ENCODE results near the gene PPM1M.
A peak's percentile ranks its signal among the peaks of the same experiment; 100 is the strongest.

PPM1M gene

DNA sequence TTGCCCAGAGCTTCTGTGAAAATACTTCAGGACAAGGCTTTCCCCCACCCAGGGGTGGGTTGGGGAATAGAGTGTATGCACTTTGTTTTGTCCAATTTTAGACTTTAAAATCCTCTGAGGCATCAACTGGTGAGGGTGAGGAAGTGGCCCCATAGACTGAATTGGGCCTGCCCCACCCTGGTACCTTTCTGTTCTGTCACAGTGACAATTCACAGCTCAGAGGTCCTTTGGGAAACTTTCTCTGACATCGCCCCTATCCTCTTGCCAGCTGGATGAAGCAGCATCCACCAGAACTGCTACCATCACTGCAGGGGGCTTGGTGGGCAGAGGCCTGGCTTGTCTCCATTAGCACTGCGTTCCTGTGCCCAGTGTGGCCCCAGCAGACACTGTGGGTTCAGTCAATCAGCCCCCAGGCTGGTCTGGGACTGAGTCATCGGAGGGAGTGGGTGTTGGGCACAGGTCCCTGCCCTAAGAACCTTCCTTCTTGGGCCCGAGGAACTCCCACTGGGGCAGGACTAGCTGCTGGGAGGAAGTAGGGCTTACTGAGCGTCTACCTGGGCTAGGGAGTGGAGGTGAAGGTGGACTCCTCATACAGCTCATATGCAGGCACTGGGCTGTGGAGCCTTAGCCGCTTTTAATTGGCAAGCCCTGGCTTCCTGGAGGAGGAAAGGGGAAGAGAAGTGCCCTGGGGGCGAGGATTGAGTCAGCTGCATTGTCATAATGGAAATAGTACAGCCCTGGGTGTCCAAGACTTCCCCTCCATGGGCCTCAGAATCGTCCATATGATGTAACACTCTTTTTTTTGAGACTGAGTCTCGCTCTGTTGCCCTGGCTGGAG, 1.5 kb upstream of the PPM1M start:
- DNase-seq (ENCODE audit: insufficient read length, low spot score), result peak; percentile 63
- FAIRE-seq, result no peak

DNA sequence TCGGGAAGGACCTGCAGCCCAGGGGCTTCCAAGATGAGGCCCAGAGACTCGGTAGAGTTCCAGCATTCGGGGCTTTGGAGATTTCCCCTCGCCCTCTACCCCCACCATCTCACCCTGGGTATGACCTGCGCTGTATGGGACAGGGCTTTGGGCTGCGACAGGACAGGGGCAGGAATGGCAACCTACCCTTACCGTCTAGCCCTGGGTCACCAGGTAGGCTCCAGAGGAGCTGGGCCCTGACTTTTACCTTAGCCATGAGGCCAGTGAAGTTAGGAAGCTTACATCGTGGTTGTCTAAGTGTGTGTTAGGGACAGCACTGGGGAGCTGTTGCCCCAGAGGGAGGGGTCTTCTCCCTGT, 683 bp downstream of the PPM1M start:
- FAIRE-seq, result no peak

DNA sequence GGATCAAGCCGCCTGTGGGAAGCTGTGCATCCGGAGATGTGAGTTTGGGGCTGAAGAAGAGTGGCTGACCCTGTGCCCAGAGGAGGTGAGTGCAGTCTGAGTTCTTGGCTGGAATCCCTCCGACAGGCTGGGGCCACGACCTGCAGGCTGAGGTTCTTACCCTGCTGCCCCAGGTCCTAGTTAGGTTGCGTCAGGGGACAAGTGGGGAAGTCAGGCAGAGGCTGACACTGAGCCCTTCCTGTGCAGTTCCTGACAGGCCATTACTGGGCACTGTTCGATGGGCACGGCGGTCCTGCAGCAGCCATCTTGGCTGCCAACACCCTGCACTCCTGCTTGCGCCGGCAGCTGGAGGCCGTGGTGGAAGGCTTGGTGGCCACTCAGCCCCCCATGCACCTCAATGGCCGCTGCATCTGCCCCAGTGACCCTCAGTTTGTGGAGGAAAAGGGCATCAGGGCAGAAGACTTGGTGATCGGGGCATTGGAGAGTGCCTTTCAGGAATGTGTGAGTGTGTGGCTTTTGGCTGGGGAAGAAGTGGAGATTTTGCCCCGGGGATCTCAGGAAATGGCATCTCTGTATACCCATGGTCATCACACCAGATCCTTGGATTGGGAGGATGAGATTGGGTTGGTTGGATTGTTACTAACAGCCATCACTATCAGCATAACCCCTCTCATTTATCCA, 1.3 kb downstream of the PPM1M start:
- DNase-seq (ENCODE audit: insufficient read length, low spot score) (no peak), FAIRE-seq (no peak)

More for the DNA sequence above, 683 bp downstream of the PPM1M start:
- DNase-seq (ENCODE audit: insufficient read length, low spot score), result no peak

DNA sequence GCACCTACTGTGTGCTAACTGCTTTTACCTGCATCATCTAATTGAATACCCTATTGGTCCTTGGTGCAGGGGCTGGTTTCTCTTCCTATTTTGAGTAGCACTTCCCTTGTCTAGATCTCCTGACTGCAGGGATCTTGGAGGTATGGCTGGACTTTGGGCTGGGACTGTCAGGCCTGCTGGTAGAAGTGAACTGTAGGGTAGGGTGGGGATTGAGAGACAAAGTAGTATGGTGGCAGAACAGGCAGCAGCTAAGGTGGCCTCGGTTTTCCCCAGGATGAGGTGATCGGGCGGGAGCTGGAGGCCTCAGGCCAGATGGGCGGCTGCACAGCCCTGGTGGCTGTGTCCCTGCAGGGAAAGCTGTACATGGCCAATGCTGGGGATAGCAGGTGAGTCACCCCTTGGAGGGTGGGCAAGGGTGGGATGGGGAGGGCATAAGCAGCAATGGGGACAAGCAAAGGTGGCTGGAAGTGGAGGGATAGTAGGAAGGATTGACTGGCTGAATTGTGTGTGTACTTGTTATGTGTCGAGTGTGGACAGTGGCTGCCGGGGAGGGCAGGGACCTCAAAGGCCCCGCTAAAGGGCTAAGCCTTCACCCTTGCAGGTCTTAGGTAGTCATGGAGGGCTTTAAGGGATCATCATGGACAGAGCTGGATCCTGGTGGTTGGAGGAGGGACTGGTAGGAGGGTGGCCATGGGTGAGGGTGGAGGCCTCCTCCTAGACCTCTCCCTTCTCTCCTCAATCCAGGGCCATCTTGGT, 2.0 kb downstream of the PPM1M start:
- FAIRE-seq, result no peak
- DNase-seq (ENCODE audit: insufficient read length, low spot score), result no peak

DNA sequence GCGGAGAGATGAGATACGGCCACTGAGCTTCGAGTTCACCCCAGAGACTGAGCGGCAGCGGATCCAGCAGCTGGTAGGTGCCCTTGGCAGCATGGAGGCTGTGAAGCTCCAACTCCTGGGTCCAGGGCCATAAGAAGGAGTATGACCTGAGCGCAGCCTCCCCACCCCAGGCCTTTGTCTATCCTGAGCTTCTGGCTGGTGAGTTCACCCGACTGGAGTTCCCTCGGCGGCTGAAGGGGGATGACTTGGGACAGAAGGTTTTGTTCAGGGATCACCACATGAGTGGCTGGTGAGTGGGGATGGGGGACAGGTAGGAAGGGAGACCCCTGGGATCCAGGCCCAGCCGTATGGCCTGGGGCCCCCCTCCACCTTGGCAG, 2.6 kb downstream of the PPM1M start:
- no peak for DNase-seq (ENCODE audit: insufficient read length, low spot score)
- no peak for FAIRE-seq

DNA sequence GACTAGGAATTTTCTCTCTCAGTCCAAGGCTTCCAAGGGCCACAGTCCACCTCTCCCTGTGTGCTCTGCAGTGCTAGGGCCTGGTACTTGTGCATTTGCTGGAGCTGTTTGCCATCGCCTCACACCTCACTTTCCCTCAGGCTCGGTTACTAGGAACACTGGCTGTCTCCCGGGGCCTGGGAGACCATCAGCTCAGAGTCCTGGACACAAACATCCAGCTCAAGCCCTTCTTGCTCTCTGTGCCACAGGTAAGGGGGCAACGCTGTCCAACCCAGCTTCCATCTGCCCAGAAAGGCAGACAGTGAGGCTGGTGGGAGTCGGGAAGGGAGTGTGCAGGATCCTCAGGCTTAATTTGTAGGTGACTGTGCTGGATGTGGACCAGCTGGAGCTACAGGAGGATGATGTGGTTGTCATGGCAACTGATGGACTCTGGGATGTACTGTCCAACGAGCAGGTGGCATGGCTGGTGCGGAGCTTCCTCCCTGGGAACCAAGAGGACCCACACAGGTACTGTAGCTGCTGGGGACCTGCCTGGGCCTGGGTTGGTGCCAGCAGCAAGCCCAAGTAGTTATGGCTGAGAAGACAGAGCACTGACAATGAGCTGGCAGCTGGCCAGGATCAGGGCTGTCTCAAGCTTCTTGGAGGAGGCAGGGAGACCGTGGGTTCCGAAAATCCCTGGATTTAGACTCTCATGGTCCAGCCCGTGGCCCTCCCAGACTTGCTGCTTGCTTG, 3.4 kb downstream of the PPM1M start:
- FAIRE-seq (no peak), DNase-seq (ENCODE audit: insufficient read length, low spot score) (no peak)

DNA sequence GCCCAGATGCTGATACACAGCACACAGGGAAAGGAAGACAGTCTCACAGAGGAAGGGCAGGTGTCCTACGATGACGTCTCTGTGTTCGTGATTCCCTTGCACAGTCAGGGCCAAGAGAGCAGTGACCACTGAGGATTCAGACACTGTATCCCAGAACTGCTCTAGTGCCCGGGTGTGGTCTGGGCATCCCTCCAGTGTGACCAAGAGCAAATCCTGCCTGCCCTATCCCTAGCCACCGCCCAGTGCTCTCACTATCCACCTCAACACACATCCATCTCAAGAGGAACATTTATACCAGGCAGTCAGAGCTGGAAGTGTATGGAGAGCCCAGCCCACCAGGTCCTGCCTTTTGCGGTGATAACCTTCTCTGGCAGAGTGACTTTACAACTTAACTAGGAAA, 4.1 kb downstream of the PPM1M start:
- FAIRE-seq (no peak), DNase-seq (ENCODE audit: insufficient read length, low spot score) (no peak)

DNA sequence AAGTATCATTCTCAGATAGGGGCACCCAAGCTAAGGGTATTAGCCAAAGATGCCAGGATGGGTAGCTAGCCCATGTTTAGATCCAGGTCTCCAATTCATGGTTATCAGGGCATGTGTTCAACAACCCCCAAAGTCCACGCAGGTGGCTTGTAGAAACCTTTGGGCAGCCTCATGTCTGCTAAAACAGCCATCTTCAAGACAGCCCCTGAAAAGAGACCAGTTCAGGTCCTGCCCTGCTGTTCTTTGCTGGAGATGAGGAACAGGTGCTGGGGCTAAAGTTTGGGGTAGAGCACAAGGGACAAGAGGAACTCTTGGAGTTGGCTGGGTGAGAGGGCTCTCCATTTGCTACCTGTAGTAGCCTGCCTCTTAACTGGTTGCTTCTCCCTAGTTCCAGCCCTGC, 4.6 kb downstream of the PPM1M start:
- no peak for FAIRE-seq

DNA sequence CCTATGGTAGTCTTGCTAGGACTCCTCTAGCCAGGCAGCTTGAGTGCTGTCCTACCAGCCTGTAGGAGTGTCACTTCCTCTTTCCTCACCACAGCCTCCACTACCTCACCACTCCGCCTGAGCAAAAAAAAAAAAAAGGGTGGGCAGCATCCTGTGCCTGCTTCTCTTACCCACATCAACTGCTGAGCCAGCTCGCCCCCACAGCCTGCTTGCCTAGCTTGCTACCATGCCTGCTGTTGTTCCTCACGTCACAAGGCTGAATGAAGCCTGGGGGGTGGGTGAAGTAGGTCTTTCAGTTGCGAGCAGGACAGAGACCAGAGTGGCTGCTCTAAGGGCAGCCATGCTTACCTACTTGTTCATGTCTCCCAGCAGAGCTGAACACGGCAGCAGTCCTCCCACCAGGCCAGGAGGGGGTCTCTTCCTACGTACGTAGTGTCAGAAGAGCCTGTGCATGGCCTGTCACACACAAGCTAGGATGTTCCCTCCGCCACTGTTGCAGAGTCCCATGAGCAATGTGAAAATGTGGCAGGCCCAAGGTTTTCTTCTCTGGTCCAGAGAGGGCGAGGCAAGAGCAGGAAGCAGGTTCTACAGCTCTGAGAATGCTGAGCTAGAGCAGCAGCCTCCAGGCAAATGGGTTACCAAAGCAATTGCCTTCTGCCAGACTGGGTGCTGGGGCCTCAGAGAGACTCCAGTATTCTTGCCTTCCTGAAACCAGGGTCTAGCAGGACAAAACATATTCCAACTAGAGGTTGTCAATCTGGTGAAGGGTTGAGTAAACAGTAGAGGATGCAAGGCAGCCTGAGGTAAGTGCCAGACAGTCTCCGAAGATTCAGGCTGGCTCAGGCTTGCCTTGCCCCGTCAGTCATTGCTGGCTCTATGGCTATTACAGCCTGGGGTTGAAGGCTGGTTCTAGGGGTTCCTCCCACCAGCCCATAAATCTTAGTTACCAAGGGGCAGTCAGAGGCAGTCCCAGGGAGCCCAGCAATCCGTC, 8.1 kb downstream of the PPM1M start:
- DNase-seq (ENCODE audit: insufficient read length, low spot score), result peak; percentile 93

More for the DNA sequence above, 4.6 kb downstream of the PPM1M start:
- DNase-seq (ENCODE audit: insufficient read length, low spot score), result no peak

DNA sequence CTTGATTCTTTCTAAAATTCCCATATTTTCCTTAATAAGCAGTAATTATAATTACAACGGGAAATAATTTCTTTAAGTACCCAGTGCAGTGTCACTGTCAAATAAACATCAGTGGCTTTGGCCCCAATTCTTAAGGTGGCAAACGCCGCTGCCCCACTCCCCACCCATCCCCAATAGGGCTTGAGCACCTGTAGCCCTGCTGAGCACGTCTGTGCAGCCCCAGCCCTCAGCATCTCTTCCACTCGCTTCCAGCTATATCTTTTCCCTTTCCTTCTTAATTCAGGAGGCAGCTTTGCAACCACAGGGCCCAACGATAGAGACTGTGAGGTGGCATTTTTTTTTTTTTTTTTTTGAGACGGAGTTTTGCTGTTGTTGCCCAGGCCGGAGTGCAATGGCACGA, 9.0 kb downstream of the PPM1M start:
- no peak for DNase-seq (ENCODE audit: insufficient read length, low spot score)
- FAIRE-seq, result no peak

More for the DNA sequence above, 8.1 kb downstream of the PPM1M start:
- FAIRE-seq, result peak; percentile 93

DNA sequence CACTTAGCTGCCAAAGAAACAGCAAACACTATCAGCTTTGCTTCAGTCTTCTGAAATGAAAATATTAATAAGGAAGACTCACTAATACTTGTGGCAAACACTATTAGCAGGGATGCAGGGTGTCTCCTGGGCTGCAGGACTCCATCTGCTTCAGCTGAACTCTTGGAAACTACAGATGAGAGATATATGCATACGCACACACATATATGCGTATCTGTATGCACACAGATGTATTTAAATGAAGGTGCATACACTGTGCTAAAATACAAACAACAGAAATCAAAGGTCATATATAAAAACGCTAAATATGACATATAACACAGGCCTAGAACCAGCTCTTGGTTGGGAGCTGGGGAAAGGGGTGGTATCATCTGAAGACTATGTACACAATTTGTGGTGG, 10.6 kb downstream of the PPM1M start:
- FAIRE-seq (no peak), DNase-seq (ENCODE audit: insufficient read length, low spot score) (no peak)

DNA sequence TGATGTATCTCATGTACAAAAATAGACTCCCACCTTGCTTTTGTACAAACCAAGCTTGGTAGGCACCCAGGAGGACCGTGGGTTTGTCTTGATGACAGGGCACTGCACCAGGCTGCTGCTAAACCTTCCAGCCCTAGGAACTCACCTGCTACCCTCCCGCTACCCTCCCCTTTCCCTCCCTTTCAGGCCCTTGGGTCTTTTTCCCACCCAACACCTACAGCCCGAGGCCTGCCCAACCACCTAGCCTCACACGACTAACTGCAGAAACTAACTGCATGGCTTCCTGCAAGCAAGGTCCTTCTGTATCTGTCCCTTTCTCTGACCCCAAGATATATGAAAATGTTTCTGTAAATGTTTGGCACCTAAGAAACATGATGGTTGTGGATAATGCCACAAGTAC, 11.1 kb downstream of the PPM1M start:
- DNase-seq (ENCODE audit: insufficient read length, low spot score) (no peak), FAIRE-seq (no peak)

DNA sequence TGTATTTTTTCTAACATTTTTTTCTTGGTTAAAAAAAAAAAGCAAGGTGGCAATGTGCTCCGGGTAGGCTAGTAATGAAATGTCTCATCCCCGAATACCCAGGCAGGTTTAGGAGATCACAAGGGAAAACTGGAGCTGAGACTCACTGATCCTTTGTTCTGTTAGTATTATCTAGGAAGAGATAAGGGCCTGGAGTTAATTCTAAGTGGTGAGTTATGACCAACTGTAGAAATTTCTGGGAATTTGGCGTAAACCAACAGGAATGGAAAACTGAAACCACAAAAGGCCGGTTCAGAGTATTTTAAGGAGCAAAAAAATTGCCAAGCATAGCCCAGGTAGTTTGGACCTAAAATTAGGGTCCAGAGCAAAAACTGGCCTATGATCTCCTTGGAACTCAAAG, 12.4 kb downstream of the PPM1M start:
- FAIRE-seq, result no peak
- no peak for DNase-seq (ENCODE audit: insufficient read length, low spot score)

DNA sequence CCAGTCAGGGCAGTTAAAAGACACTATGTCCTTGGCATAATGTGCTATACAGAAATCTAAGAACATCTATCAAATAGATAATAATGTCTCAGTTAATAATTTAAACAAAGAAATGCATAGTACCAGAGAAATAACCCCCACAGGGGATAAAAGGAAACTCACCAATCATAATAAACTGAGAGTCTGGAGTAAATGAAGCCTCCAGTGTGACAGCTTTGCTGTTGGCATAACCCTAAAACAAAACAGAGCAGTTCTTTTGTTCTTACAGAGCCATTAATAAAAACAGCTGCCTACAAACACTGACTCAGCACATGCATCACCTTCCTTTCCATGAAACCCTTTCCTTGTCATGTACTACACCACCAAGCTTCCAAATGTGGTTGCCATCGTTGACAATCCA, 13.5 kb downstream of the PPM1M start:
- FAIRE-seq (no peak), DNase-seq (ENCODE audit: insufficient read length, low spot score) (no peak)

DNA sequence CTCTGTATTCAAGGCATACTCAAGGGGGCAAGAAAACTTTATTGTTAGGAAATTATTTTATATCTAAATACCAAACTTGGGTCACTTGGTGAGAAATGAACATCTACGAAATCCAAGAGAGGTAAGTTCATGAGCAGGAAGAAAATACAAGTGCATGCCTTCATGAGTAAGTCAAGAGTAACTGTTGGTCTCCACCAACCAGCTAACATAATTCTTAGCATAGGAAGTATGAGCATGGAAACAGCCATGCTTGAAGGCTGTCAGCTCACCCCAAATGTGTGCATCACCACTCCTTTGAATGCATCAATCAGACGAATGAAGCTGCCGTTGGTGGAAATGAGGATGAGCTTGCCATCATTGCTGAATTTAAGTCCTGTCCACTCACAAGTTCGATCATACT, 13.9 kb downstream of the PPM1M start:
- DNase-seq (ENCODE audit: insufficient read length, low spot score) (no peak), FAIRE-seq (no peak)

DNA sequence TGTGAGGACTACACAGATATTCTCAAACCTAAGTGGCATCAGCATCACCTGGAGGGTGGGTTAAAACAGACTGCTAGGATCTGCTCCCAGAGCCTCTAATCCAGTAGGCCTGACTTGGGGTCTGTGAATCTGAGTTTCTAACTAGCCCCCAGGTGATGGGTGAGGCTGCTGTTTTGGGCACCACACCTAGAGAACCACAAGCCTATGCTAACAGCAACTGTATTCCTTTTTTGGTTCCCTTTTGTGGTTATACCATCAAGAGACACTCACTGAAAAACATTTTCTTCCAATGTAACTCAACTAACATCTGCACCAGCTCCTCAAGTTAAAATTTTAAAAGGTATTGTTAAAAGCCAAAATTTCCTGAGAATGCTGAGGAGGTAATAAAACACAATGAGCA, 16.9 kb downstream of the PPM1M start:
- no peak for DNase-seq (ENCODE audit: insufficient read length, low spot score)
- no peak for FAIRE-seq

DNA sequence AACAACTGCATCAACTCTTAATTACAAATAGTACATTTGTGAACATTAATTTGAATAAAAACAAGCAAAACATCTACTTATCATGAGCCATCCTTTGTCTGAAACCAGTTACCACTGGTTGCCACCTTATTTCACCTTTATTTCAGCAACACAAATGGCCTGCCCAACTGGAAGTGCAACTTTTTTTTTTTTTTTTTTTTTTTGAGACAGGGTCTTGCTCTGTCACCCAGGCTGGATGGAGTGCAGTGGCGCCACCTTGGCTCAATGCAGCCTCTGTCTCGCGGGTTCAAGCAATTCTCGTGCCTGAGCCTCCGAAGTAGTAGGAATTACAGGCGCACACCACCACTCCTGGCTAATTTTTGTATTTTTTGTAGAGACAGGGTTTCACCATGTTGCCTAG, 19.8 kb downstream of the PPM1M start:
- FAIRE-seq, result no peak
- no peak for DNase-seq (ENCODE audit: insufficient read length, low spot score)

DNA sequence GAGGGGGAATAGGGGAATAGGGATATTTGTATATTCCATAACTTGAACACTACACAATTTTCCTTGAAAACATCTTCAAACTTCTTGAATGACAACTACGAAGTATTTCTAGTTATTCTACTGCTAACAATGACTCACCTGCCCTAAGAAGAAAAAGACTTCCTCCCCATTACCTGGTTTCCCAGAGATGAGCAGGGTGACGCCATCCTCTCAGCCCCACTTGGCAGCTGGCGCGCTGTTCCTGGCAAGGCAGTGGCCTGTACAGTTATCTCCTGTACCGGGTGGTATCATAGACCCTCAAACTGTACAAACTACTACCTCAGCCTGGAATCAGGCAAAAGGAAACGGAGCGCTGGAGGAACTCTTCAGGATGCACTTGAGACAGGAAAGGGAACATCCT, 22.5 kb downstream of the PPM1M start:
- DNase-seq (ENCODE audit: insufficient read length, low spot score) (no peak), FAIRE-seq (no peak)

DNA sequence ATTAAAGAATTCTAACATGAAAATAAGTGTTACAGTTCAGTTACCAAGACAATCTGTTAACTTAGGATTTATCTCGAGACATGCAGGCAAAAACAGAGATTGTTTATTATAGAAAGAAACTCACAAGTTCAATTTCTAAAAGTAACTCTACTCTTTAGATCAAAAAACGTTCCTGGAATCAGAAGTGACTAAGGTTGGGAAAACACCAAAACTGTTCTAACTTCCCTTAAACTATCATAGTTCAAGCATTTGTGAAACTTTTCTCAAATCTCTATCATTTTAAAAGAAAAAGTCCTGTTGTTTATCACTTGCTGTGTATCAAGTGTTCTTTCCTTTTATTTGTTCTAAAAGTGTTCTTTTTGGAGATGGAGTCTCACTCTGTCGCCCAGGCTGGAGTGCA, 24.2 kb downstream of the PPM1M start:
- FAIRE-seq (no peak), DNase-seq (ENCODE audit: insufficient read length, low spot score) (no peak)

DNA sequence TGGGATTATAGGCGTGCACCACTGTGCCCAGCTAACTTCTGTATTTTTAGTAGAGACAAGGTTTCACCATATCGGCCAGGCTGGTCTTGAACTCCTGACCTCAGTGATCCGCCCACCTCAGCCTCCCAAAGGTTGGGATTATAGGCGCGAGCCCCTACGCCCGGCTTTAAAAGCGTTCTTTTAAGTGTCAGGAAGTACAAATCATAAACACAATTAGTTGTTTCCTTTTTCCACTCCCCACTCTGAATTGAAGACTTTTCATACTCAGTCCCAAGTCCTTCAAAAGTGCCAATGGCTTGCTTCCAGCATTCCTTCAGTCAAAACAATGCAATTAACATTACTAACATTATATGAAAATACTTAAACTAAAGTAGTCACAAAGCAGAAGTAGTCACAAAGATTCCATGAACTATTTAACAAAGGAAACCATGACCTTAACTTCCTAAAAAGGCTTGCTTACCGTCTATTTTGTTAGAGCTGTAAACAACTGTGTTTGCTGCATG, 24.7 kb downstream of the PPM1M start:
- no peak for DNase-seq (ENCODE audit: insufficient read length, low spot score)
- FAIRE-seq, result no peak
